GM12878 (cell line): ENCODE measurements around the gene ZNF823.

Experiments
- FOS ChIP-seq: IDR thresholded peaks from 3 replicates; pipeline ENCODE4 v1.6.1; 2011; ENCODE audit warnings: borderline replicate concordance; ENCODE audit not compliant: insufficient read length; ENCODE audit errors: extremely low read depth
- YBX1 ChIP-seq: fragments of 450-650 bp; IDR thresholded peaks from 2 replicates; pipeline ENCODE4 v1.6.1; 2016; ENCODE audit warnings: antibody characterized with exemption
- ZZZ3 ChIP-seq: IDR thresholded peaks from 2 replicates; pipeline ENCODE4 v1.6.1; 2011; ENCODE audit warnings: low read depth; ENCODE audit not compliant: control insufficient read depth, insufficient read length

GRCh38 chr19:11780431-11781020, 41.8 kb upstream of the ZNF823 start:
- TF ChIP-seq ZZZ3 (no peak), FOS (no peak), YBX1 (no peak)
